HFFc6 (cell line): ENCODE measurements around the gene NF2. TPM values are rescaled to one million over a fixed set of nuclear protein-coding genes. Genes with fewer than 3 reads are reported as not detected.
A peak's percentile ranks its signal among the peaks of the same experiment; 100 is the strongest.

ENCODE experiments used
- DNase-seq: peaks from one replicate; pipeline ENCODE4 v3.0.0-alpha.2; 2018
- H3K27ac Mint-ChIP-seq: 2 replicates; pipeline ENCODE4 v1.8.0; 2020; ENCODE audit warnings: mild to moderate bottlenecking, mixed read lengths
- H3K27me3 Mint-ChIP-seq: 2 replicates; pipeline ENCODE4 v1.8.0; 2021; ENCODE audit warnings: mild to moderate bottlenecking, moderate library complexity, mixed read lengths; ENCODE audit not compliant: insufficient read depth
- H3K36me3 Mint-ChIP-seq: 2 replicates; pipeline ENCODE4 v1.8.0; 2021; ENCODE audit warnings: low read depth, mixed read lengths
- H3K4me1 Mint-ChIP-seq: 2 replicates; pipeline ENCODE4 v1.8.0; 2020; ENCODE audit warnings: low read depth, mixed read lengths
- H3K4me3 Mint-ChIP-seq: 2 replicates; pipeline ENCODE4 v1.8.0; 2020; ENCODE audit warnings: mild to moderate bottlenecking, moderate library complexity, mixed read lengths
- H3K9me3 Mint-ChIP-seq: 2 replicates; pipeline ENCODE4 v1.8.0; 2020; ENCODE audit warnings: mild to moderate bottlenecking, mixed read lengths
- CTCF ChIP-seq: fragments of 200-600 bp; sonication (generic); IDR thresholded peaks from 2 replicates; pipeline ENCODE4 v1.5.0; 2021; ENCODE audit warnings: antibody characterized with exemption, mild to moderate bottlenecking
- total RNA-seq, 6 experiments: library from RNA; stranded (reverse); fragmentation: NEBNext Ultra II Directional; extraction: Animal tissue kit (Norgen Biotek cat#: 25700); gene quantifications; 2 replicates in 1 of 6; 3 replicates in 5 of 6; pipeline ENCODE4 v1.2.3, GENCODE V29; 2021

Gene NF2
- total RNA-seq, 6 experiments from 2014 or later: 161 to 184 (median 176) TPM

- Mint-ChIP-seq H3K4me1 (peaks cover 14% of the 10 kb centered on the region), H3K36me3 (peaks cover 15% of the 10 kb centered on the region), H3K27me3 (no peaks in the 10 kb centered on the region; the same call in none of the 2 replicates), H3K4me3 (no peak overlapping the region), H3K9me3 (no peaks in the 10 kb centered on the region), H3K27ac (peak overlapping the region; percentile 36; the same call in 1 of the 2 replicates)
- DNase-seq: peak; percentile 59
- no peak for TF ChIP-seq CTCF
Measured at GRCh38 chr22:29744902-29745301, 141.5 kb downstream of the NF2 start.

DNA sequence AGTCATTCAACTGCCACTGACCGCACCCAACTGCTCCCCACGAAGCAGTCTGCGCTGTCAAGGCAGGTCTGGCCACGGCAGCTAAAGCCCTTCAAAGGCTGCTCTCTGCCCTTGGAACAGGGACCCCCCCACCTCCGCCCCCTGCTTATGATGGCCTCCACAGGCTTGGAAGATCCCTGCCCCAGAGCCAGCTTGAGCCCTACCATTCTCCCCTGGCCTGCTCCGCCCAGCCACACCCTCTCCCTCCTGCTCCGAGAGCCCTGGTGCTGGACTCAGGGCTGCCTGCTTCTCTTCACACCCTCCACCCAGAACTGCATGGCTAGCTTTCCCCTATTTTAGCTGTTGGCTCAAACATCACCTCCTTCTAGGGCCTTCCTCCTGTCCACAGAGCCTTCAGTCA is 144.4 kb downstream of the NF2 start:
- no peaks in the 10 kb centered on the region for H3K9me3 Mint-ChIP-seq
- H3K4me3 Mint-ChIP-seq: no peak overlapping the region
- no peak for TF ChIP-seq CTCF
- DNase-seq: no peak
- H3K4me1 Mint-ChIP-seq: peaks cover 14% of the 10 kb centered on the region
- H3K27me3 Mint-ChIP-seq: no peaks in the 10 kb centered on the region; the same call in none of the 2 replicates
- H3K27ac Mint-ChIP-seq: no peak overlapping the region
- peaks cover 11% of the 10 kb centered on the region for H3K36me3 Mint-ChIP-seq

Other genes with a start within 250 kb of the NF2 start
- gene AP1B1, start 215.1 kb upstream of the NF2 start, total RNA-seq: 100 to 1,000 TPM in 1 of 6 experiments, 10 to 100 TPM in 5; 89.1 to 101 (median 89.9) TPM
- gene RFPL1, start 165.1 kb upstream of the NF2 start, total RNA-seq: not detected
- gene NEFH, start 123.4 kb upstream of the NF2 start, total RNA-seq: not detected
- gene THOC5, start 49.9 kb upstream of the NF2 start, total RNA-seq: 10 to 100 TPM; 50.9 to 55.4 (median 53.0) TPM
- gene NIPSNAP1, start 22.5 kb upstream of the NF2 start, total RNA-seq: 10 to 100 TPM; 51.5 to 77.5 (median 70.4) TPM
- not detected for gene CABP7, start 116.4 kb downstream of the NF2 start, total RNA-seq
- 10 to 100 TPM; 24.9 to 28.6 (median 26.1) TPM for gene ZMAT5, start 163.4 kb downstream of the NF2 start, total RNA-seq
- 100 to 1,000 TPM; 137 to 153 (median 150) TPM for gene UQCR10, start 163.7 kb downstream of the NF2 start, total RNA-seq
- 10 to 100 TPM; 60.1 to 73.6 (median 66.4) TPM for gene ASCC2, start 234.6 kb downstream of the NF2 start, total RNA-seq